DOHH2 (cell line): Measurements from ENCODE around the gene OXSR1.

ENCODE experiments used
- EZH2phosphoT487 ChIP-seq: fragments of 200-600 bp; sonication (generic); IDR thresholded peaks from 2 replicates; pipeline ENCODE4 v1.6.1; 2017; ENCODE audit warnings: borderline replicate concordance, mild to moderate bottlenecking, antibody characterized with exemption, low read length, moderate library complexity, mixed read lengths
- TF ChIP-seq, protein P1 (sequence below): fragments of 200-600 bp; sonication (generic); IDR thresholded peaks from one replicate; pipeline ENCODE4 v1.5.1; 2014; ENCODE audit warnings: antibody characterized with exemption, mild to moderate bottlenecking, low read depth, low read length; ENCODE audit not compliant: poor library complexity, severe bottlenecking

DNA sequence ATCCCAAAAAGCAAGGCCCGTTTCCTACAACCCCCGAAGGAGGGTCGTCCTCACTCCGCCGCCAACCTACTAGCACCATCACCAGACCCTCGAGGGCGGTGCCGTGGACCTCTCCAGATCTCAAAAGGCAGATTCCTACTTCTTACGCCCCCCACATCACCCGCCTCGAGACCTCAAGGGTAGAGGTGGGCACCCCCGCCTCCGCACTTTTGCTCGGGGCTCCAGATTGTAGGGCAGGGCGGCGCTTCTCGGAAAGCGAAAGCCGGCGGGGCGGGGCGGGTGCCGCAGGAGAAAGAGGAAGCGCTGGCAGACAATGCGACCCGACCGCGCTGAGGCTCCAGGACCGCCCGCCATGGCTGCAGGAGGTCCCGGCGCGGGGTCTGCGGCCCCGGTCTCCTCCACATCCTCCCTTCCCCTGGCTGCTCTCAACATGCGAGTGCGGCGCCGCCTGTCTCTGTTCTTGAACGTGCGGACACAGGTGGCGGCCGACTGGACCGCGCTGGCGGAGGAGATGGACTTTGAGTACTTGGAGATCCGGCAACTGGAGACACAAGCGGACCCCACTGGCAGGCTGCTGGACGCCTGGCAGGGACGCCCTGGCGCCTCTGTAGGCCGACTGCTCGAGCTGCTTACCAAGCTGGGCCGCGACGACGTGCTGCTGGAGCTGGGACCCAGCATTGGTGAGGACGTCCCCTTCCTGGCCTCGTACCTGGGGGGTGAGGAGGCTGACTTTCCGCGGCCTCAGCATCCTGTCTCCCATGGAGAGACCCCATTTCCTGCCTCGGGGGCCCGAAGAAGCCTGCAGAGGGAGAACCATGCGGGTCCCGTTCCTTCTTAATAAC lies 26.8 kb upstream of the OXSR1 start, which contains the start of gene MYD88:
- TF ChIP-seq, protein P1, sequence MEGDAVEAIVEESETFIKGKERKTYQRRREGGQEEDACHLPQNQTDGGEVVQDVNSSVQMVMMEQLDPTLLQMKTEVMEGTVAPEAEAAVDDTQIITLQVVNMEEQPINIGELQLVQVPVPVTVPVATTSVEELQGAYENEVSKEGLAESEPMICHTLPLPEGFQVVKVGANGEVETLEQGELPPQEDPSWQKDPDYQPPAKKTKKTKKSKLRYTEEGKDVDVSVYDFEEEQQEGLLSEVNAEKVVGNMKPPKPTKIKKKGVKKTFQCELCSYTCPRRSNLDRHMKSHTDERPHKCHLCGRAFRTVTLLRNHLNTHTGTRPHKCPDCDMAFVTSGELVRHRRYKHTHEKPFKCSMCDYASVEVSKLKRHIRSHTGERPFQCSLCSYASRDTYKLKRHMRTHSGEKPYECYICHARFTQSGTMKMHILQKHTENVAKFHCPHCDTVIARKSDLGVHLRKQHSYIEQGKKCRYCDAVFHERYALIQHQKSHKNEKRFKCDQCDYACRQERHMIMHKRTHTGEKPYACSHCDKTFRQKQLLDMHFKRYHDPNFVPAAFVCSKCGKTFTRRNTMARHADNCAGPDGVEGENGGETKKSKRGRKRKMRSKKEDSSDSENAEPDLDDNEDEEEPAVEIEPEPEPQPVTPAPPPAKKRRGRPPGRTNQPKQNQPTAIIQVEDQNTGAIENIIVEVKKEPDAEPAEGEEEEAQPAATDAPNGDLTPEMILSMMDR, result no peak
- no peak for TF ChIP-seq EZH2phosphoT487
